Stromal cell of bone marrow (primary cell): ENCODE measurements around the gene CACNA2D1.
"Not testable (repeated sequence)": the region's sequence is repeated elsewhere in the genome, so short reads cannot be mapped to it uniquely, and the experiment has no call there.

Experiments
- DNase-seq: peaks from one replicate; pipeline ENCODE4 v3.0.0-alpha.2; 2012; ENCODE audit warnings: low read depth

The CACNA2D1 gene

GRCh38 chr7:82434275-82435022, 9.1 kb downstream of the CACNA2D1 start:
- DNase-seq, result no peak

- no peak for DNase-seq
Observed at GRCh38 chr7:82433507-82433906, 10.1 kb downstream of the CACNA2D1 start.

- DNase-seq, result not testable (repeated sequence)
Observed at GRCh38 chr7:82432743-82433142, 10.8 kb downstream of the CACNA2D1 start.

GRCh38 chr7:82430500-82431465, 12.8 kb downstream of the CACNA2D1 start:
- DNase-seq, result no peak

- DNase-seq, result no peak
Observed at GRCh38 chr7:82429408-82429807, 14.2 kb downstream of the CACNA2D1 start.

- no peak for DNase-seq
Observed at GRCh38 chr7:82428186-82428961, 15.2 kb downstream of the CACNA2D1 start.

GRCh38 chr7:82423446-82423845, 20.1 kb downstream of the CACNA2D1 start:
- DNase-seq, result no peak

GRCh38 chr7:82419200-82419599, 24.4 kb downstream of the CACNA2D1 start:
- no peak for DNase-seq

GRCh38 chr7:82417898-82418297, 25.7 kb downstream of the CACNA2D1 start:
- DNase-seq, result no peak

GRCh38 chr7:82416402-82416801, 27.2 kb downstream of the CACNA2D1 start:
- DNase-seq, result no peak

GRCh38 chr7:82414389-82414788, 29.2 kb downstream of the CACNA2D1 start:
- DNase-seq, result no peak

- no peak for DNase-seq
Observed at GRCh38 chr7:82413237-82413636, 30.3 kb downstream of the CACNA2D1 start.

GRCh38 chr7:82411732-82412131, 31.8 kb downstream of the CACNA2D1 start:
- DNase-seq, result no peak

- no peak for DNase-seq
Observed at GRCh38 chr7:82410461-82410860, 33.1 kb downstream of the CACNA2D1 start.

GRCh38 chr7:82406937-82407336, 36.6 kb downstream of the CACNA2D1 start:
- no peak for DNase-seq

GRCh38 chr7:82405301-82405700, 38.3 kb downstream of the CACNA2D1 start:
- no peak for DNase-seq

- DNase-seq, result no peak
Observed at GRCh38 chr7:82404652-82405051, 38.9 kb downstream of the CACNA2D1 start.

GRCh38 chr7:82404094-82404493, 39.5 kb downstream of the CACNA2D1 start:
- DNase-seq, result no peak

- no peak for DNase-seq
Observed at GRCh38 chr7:82397879-82398524, 45.6 kb downstream of the CACNA2D1 start.

- no peak for DNase-seq
Observed at GRCh38 chr7:82396343-82396742, 47.2 kb downstream of the CACNA2D1 start.

- DNase-seq, result no peak
Observed at GRCh38 chr7:82395147-82395546, 48.4 kb downstream of the CACNA2D1 start.

- DNase-seq, result no peak
Observed at GRCh38 chr7:82393840-82394220, 49.7 kb downstream of the CACNA2D1 start.
